ENCODE data around the gene APOLD1. TPM values are rescaled to one million over a fixed set of nuclear protein-coding genes. Genes with fewer than 3 reads are reported as not detected.
"Not testable (repeated sequence)": the region's sequence is repeated elsewhere in the genome, so short reads cannot be mapped to it uniquely, and the experiment has no call there.

Gene APOLD1
- total RNA-seq, 1 donor from 2014 or later = 31.9 TPM

- not testable (repeated sequence) for DNase-seq (ENCODE audit: low read depth in 2 of 2)
Measured at GRCh38 chr12:12807517-12807903, 22.1 kb downstream of the APOLD1 start.

- DNase-seq (ENCODE audit: low read depth in 2 of 2) = peak; percentile 94 to 95
Measured at GRCh38 chr12:12807970-12808702, 22.7 kb downstream of the APOLD1 start.

GRCh38 chr12:12810553-12811021 lies 25.1 kb downstream of the APOLD1 start:
- DNase-seq (ENCODE audit: low read depth in 2 of 2) = no peak

- no peak for DNase-seq (ENCODE audit: low read depth in 2 of 2)
Measured at GRCh38 chr12:12811343-12811742, 25.9 kb downstream of the APOLD1 start.

GRCh38 chr12:12812174-12812573 lies 26.7 kb downstream of the APOLD1 start:
- DNase-seq (ENCODE audit: low read depth in 2 of 2) = no peak

- no peak for DNase-seq (ENCODE audit: low read depth in 2 of 2)
Measured at GRCh38 chr12:12812618-12813119, 27.2 kb downstream of the APOLD1 start.

DNA sequence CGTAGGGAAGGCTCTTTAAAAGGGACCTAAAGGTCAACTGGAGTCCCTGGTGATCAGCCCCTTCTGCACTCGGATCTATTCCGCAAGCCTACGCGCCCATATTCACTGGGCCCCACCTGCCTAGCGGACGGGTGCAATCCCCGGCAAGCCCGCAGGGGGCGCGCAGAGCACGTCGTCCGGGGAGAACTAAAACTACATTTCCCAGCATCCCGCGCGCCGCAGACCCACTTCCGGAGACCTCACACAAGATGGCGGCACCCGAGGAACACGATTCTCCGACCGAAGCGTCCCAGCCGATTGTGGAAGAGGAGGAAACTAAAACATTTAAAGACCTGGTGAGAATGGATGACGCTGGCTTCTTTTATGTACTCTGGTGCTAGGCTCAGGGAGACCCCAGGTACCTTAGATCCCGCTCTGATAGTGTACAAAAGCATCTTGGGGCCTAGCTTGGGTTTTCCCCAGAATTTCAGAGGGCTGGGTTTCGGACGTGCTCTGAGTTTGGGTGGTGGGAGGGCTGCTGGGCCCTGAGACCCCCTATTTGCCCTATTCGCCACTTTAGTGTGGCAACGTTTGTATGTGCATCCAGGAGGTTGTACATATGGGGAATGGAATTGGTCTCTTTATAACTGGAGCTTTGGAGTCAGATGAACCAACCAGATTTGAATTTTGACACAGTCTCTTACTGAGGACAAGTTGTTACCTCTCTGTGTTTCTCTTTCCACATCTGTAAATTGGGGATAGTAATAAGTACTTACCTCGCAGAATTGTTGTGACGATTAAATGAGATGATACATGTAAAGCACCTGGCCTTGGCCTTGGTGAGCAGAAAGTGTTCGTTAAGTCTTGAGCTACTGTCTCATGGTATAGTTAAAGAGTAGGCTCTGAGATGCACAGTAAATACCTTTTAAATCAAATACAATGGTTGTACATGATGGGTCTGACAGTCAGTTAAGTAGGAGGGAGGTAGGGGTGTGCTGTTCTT lies 28.0 kb downstream of the APOLD1 start, which contains the start of gene DDX47:
Gene DDX47, plus strand, starts transcription at position 227 of the 982 bp plus-strand sequence. Its CDS starts 22 bp downstream, at position 249.
- peak; percentile 96 for DNase-seq (ENCODE audit: low read depth in 2 of 2)

GRCh38 chr12:12817616-12818015 lies 32.2 kb downstream of the APOLD1 start:
- DNase-seq (ENCODE audit: low read depth in 2 of 2) = no peak

GRCh38 chr12:12818701-12819100 lies 33.2 kb downstream of the APOLD1 start:
- no peak for DNase-seq (ENCODE audit: low read depth in 2 of 2)

DNA sequence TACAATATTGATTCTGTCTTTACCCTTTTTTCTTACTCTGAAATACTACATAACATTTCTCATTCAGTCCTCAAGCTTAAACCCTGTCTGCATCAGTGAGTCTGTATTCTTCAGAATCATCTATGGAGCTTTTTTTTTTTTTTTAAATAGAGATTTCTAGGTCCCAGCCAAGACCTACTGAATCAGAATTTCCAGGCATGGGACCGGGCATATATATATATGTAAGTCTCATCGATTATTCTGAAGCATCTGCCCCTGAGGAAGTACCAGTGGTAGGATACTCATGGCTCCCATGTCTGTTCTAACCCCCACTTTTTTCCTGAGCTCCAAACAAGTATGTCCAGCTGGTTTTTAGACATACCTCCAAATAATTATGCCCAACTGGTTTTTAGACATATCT lies 33.8 kb downstream of the APOLD1 start:
- DNase-seq (ENCODE audit: low read depth in 2 of 2) = peak; percentile 25 to 33

DNA sequence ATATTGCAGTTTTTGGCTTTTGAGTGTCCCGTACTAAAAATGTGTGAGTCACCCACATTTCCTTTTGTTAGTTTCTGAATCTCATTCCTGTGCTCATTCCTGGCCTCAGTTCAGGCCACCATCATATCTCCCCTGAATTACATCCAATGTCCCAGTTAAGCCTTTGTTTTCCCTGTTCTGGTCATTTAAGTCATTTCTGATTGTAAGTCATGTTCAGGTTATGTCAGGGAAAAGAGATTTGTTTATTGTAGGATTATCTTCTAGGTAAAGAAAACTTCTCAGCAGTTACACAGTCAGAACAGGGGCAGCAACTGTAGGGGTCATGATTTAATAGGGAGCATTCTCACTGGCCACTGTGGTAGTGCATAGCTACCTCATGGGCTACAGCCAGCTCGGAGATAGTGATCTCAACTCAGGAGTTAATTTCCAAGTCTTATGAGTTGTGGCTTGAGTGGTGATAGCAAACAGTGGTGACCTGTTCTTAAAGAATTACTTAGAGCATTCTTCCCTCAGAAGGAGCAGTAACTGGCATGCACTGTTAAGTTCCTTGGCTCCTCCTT lies 34.4 kb downstream of the APOLD1 start:
- peak; percentile 78 to 86 for DNase-seq (ENCODE audit: low read depth in 2 of 2)

DNA sequence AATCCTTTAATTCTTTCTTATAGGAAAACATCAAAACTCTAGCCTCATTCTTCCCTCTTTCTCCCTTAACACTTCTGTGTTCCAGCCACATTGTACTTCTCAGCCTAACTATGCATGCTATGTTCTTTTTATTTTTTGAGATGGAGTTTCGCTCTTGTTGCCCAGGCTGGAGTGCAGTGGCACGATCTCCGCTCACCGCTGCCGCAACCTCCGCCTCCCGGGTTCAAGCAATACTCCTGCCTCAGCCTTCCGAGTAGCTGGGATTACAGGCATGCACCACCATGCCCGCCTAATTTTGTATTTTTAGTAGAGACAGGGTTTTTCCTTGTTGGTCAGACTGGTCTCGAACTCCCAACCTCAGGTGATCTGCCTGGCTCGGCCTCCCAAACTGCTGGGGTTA lies 34.9 kb downstream of the APOLD1 start:
- not testable (repeated sequence) for DNase-seq (ENCODE audit: low read depth in 2 of 2)

- DNase-seq (ENCODE audit: low read depth in 2 of 2) = no peak
Measured at GRCh38 chr12:12821975-12822374, 36.5 kb downstream of the APOLD1 start.

GRCh38 chr12:12822886-12823285 lies 37.4 kb downstream of the APOLD1 start:
- no peak for DNase-seq (ENCODE audit: low read depth in 2 of 2)

GRCh38 chr12:12823300-12823699 lies 37.8 kb downstream of the APOLD1 start:
- peak; percentile 35 to 73 for DNase-seq (ENCODE audit: low read depth in 2 of 2)

DNA sequence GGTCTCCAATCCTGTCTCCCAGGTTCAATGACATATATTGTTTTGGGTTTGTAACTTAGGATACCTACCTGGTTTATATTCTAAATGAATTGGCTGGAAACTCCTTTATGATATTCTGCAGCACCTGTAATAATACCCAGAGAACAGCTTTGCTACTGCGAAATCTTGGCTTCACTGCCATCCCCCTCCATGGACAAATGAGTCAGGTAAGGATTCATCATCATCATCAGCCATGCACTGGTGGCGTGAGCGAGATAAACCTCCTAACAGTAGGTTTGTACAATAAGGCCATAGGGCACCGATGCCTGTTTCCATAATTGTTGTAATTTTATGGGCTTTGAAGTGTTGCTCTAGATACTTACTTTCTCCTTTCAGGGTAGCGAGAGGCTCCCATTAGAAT lies 38.4 kb downstream of the APOLD1 start:
- DNase-seq (ENCODE audit: low read depth in 2 of 2) = no peak

DNA sequence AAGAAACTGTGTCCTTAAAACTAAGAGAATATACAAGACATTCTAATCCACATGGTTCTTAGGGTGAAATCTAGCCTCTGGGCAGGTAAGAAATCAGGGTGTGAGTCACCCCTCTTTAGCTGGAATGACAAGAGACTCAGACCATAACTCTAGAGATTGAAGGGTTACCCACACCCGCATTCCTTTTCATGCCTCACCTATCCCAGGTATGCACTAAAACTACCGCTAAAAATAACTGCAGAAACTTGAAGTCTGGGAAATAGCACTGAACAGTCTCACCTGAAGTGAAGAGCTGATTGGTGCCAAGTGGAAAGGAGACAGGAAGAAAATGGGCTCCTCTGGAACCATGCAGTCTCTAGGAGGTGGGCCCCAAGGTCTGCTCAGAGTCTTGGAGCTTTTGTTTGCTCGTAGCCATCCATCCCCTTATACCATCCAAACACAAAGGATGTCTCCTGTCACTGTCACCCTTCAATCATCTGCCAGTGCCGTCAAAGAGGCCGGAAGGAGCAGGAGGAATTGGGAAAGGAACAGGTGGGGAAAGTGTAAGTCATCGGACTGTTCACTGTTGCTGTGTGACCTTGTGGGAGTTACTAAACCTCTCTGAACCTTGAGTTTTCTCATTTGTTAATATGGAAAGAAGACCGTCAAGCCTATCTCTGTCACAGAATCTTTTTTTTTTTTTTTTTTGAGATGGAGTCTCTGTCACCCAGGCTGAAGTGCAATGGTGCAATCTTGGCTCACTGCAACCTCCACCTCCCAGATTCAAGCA lies 50.1 kb downstream of the APOLD1 start:
- DNase-seq (ENCODE audit: low read depth in 2 of 2) = peak in 1 of 2 donors; percentile 9

GRCh38 chr12:12836571-12836970 lies 51.1 kb downstream of the APOLD1 start:
- DNase-seq (ENCODE audit: low read depth in 2 of 2) = no peak

- peak; percentile 68 to 84 for DNase-seq (ENCODE audit: low read depth in 2 of 2)
Measured at GRCh38 chr12:12837025-12837812, 51.8 kb downstream of the APOLD1 start.

- DNase-seq (ENCODE audit: low read depth in 2 of 2) = no peak
Measured at GRCh38 chr12:12837813-12838153, 52.3 kb downstream of the APOLD1 start.
